Activated CD4-positive, alpha-beta T cell treated with anti-CD3 and anti-CD28 coated beads for 48 hours (primary cell): ENCODE data around the gene RNASE12.
A peak's percentile ranks its signal among the peaks of the same experiment; 100 is the strongest.
"Not testable (repeated sequence)": the region's sequence is repeated elsewhere in the genome, so short reads cannot be mapped to it uniquely, and the experiment has no call there.

ENCODE experiments used
- DNase-seq: peaks from one replicate; pipeline ENCODE4 v3.0.0-alpha.2; 2020

The RNASE12 gene

GRCh38 chr14:20591235-20591634 lies at the start of gene RNASE12:
Gene RNASE12 (minus strand): TSS chr14:20591376. CDS start chr14:20590723, 653 bp downstream.
- no peak for DNase-seq

GRCh38 chr14:20632831-20633691 lies 41.9 kb upstream of the RNASE12 start:
- DNase-seq = peak; percentile 83

GRCh38 chr14:20632448-20632830 lies 41.3 kb upstream of the RNASE12 start:
- peak; percentile 47 for DNase-seq

GRCh38 chr14:20631880-20632389 lies 40.8 kb upstream of the RNASE12 start:
- DNase-seq = no peak

GRCh38 chr14:20631023-20631879 lies 40.1 kb upstream of the RNASE12 start:
- DNase-seq = peak; percentile 74

GRCh38 chr14:20630340-20631022 lies 39.3 kb upstream of the RNASE12 start:
- DNase-seq = peak; percentile 70

GRCh38 chr14:20628063-20628854 lies 37.1 kb upstream of the RNASE12 start:
- DNase-seq = no peak

GRCh38 chr14:20627346-20628027 lies 36.3 kb upstream of the RNASE12 start:
- no peak for DNase-seq

GRCh38 chr14:20626274-20626673 lies 35.1 kb upstream of the RNASE12 start:
- peak; percentile 46 for DNase-seq

- peak; percentile 62 for DNase-seq
These were observed 33.4 kb upstream of the RNASE12 start for GRCh38 chr14:20624495-20625070.

- peak; percentile 59 for DNase-seq
These were observed 32.6 kb upstream of the RNASE12 start for GRCh38 chr14:20623798-20624197.

GRCh38 chr14:20622816-20623291 lies 31.7 kb upstream of the RNASE12 start:
- no peak for DNase-seq

GRCh38 chr14:20620798-20621478 lies 29.8 kb upstream of the RNASE12 start:
- DNase-seq = no peak

- DNase-seq = not testable (repeated sequence)
These were observed 28.5 kb upstream of the RNASE12 start for GRCh38 chr14:20619688-20620087.

- no peak for DNase-seq
These were observed 27.1 kb upstream of the RNASE12 start for GRCh38 chr14:20618271-20618749.

GRCh38 chr14:20617138-20618003 lies 26.2 kb upstream of the RNASE12 start:
- DNase-seq = no peak

GRCh38 chr14:20615996-20616395 lies 24.8 kb upstream of the RNASE12 start:
- no peak for DNase-seq

GRCh38 chr14:20614038-20614840 lies 23.1 kb upstream of the RNASE12 start:
- DNase-seq = peak; percentile 32
